ENCODE data around the gene EPB41L4A.

The EPB41L4A gene

DNA sequence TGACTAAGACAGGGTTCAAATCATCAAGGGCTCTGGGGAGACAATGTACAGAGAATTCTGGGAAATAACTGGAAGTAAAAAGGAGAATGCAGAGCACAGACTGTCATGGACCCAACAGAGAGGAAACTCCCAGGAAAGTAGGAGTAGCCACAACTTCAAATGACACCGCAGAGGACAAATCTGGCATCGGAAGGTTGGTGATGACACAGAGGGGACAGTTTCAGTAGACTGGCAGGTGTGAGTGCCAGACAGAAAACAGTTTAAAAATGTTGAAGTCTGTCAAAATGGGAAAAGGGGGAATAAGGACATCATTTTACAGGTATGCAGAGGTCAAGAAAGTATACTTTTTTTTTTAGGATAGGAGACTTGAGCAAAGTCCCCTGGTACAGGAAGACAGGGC, 70.2 kb downstream of the EPB41L4A start:
- TF ChIP-seq CTCF (IDR thresholded peaks at IDR 0.05; ENCODE audit: unreplicated experiment in 3 of 3), result no peak
- no peaks in the 10 kb centered on the region for H3K9me3 Mint-ChIP-seq
- no peak overlapping the region for H3K4me3 Mint-ChIP-seq

DNA sequence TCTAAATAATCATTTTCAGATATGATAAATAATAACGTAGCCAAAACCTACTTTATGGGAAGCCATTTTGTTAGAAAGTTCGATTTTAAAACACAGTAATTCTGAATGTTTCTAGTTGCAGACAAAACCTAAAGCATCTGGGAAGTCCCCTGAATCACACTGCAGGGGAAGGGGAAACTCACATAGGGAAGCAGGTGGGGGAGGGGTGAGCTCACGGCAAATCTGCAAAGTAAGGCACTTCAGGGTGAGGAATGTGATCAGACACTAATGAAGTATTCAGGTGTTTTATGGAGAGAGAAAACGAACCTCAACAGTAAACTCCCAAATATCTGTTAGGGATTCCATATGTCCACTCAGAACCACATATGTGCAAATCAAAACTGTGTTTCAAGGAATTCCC, 70.7 kb downstream of the EPB41L4A start:
- Mint-ChIP-seq H3K27ac (no peak overlapping the region), H3K4me1 (no peaks in the 10 kb centered on the region), H3K27me3 (ENCODE audit: low read depth) (no peaks in the 10 kb centered on the region), H3K36me3 (ENCODE audit: low read depth) (no peaks in the 10 kb centered on the region), H3K4me3 (no peak overlapping the region), H3K9me3 (no peaks in the 10 kb centered on the region)
- no peak for TF ChIP-seq CTCF (IDR thresholded peaks at IDR 0.05; ENCODE audit: unreplicated experiment in 3 of 3)

More for the DNA sequence above, 70.2 kb downstream of the EPB41L4A start:
- Mint-ChIP-seq H3K27ac (no peak overlapping the region), H3K27me3 (ENCODE audit: low read depth) (no peaks in the 10 kb centered on the region), H3K4me1 (no peaks in the 10 kb centered on the region), H3K36me3 (ENCODE audit: low read depth) (no peaks in the 10 kb centered on the region)

- Mint-ChIP-seq H3K4me1 (no peaks in the 10 kb centered on the region), H3K27me3 (ENCODE audit: low read depth) (no peaks in the 10 kb centered on the region), H3K4me3 (no peak overlapping the region), H3K9me3 (no peaks in the 10 kb centered on the region), H3K27ac (no peak overlapping the region), H3K36me3 (ENCODE audit: low read depth) (no peaks in the 10 kb centered on the region)
- TF ChIP-seq CTCF (IDR thresholded peaks at IDR 0.05; ENCODE audit: unreplicated experiment in 3 of 3), result no peak
These were observed 72.5 kb downstream of the EPB41L4A start for GRCh38 chr5:112346411-112347044.

DNA sequence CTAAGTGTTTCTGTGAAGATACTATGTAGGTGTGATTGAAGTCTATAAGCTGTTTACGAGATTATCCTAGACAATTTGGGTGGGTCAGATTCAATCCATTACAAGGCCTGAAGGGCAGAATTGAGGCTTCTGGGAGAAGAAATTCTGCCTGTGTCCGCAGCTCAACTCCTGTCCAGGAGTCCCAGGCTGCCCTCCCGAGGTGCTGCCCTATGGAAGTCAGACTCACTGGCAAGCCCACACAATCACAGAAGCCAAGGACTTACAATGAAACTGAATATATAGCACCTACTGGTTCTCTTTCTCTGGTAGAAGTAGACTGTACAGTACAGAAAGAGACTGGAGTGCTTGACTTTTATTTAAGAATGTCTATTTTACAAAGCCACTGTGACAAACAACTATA, 74.5 kb downstream of the EPB41L4A start:
- Mint-ChIP-seq H3K9me3 (no peaks in the 10 kb centered on the region), H3K36me3 (ENCODE audit: low read depth) (no peaks in the 10 kb centered on the region), H3K4me1 (no peaks in the 10 kb centered on the region), H3K4me3 (no peak overlapping the region), H3K27me3 (ENCODE audit: low read depth) (no peaks in the 10 kb centered on the region), H3K27ac (no peak overlapping the region)
- no peak for TF ChIP-seq CTCF (IDR thresholded peaks at IDR 0.05; ENCODE audit: unreplicated experiment in 3 of 3)

- H3K9me3 Mint-ChIP-seq, result no peaks in the 10 kb centered on the region
- no peak overlapping the region for H3K4me3 Mint-ChIP-seq
- H3K27me3 Mint-ChIP-seq (ENCODE audit: low read depth), result no peaks in the 10 kb centered on the region
- H3K27ac Mint-ChIP-seq, result no peak overlapping the region
- TF ChIP-seq CTCF (IDR thresholded peaks at IDR 0.05; ENCODE audit: unreplicated experiment in 3 of 3), result no peak
- H3K36me3 Mint-ChIP-seq (ENCODE audit: low read depth), result no peaks in the 10 kb centered on the region
- no peaks in the 10 kb centered on the region for H3K4me1 Mint-ChIP-seq
These were observed 76.7 kb downstream of the EPB41L4A start for GRCh38 chr5:112342389-112342788.

DNA sequence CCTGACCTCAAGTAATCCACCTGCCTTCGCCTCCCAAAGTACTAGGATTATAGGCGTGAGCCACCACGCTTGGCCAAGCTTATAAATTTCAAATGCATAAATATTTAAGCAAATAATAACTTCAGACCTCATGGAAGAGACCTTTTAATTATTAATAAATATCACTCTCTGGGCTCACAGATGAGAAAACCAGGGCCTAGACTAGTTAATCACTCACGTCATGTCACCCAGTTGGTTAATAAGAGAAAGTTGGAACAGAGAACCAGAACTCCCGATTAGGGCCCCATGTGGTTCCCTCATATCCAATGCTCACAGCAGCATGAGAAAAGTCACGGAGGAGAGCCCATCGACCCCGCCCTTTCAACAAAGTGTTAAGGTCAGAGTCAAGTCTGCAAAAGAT, 79.3 kb downstream of the EPB41L4A start:
- H3K36me3 Mint-ChIP-seq (ENCODE audit: low read depth), result no peaks in the 10 kb centered on the region
- no peaks in the 10 kb centered on the region for H3K4me1 Mint-ChIP-seq
- H3K27me3 Mint-ChIP-seq (ENCODE audit: low read depth), result no peaks in the 10 kb centered on the region
- no peak for TF ChIP-seq CTCF (IDR thresholded peaks at IDR 0.05; ENCODE audit: unreplicated experiment in 3 of 3)
- H3K4me3 Mint-ChIP-seq, result no peak overlapping the region
- no peaks in the 10 kb centered on the region for H3K9me3 Mint-ChIP-seq
- peak overlapping the region in 1 of 3 experiments; percentile 53 for H3K27ac Mint-ChIP-seq
